Activated naive CD4-positive, alpha-beta T cell treated with anti-CD3 and anti-CD28 coated beads, Interleukin-2, amount 10 ng/mL, durations not matched to agents 7 days and 5 days (primary cell): Measurements from ENCODE around the gene RPS6KA3.
"Not testable (repeated sequence)": the region's sequence is repeated elsewhere in the genome, so short reads cannot be mapped to it uniquely, and the experiment has no call there.

Experiments used
- CTCF ChIA-PET: fragments of 350-600 bp; sonication (Branson Sonifier 250); formaldehyde crosslinking; loops from one replicate; lab custom pipeline; 2021; ENCODE audit warnings: antibody characterized with exemption; lab: Charles Lee
- DNase-seq: peaks from one replicate; pipeline ENCODE4 v3.0.0-alpha.2; 2020
- H3K27ac Mint-ChIP-seq: one replicate; pipeline ENCODE4 v1.8.0; 2021; ENCODE audit warnings: mild to moderate bottlenecking, moderate library complexity, mixed read lengths
- H3K27me3 Mint-ChIP-seq: one replicate; pipeline ENCODE4 v1.8.0; 2021; ENCODE audit warnings: mild to moderate bottlenecking, mixed read lengths
- H3K36me3 Mint-ChIP-seq: one replicate; pipeline ENCODE4 v1.8.0; 2021; ENCODE audit warnings: mixed read lengths
- H3K4me1 Mint-ChIP-seq: one replicate; pipeline ENCODE4 v1.8.0; 2021; ENCODE audit warnings: mixed read lengths
- H3K4me3 Mint-ChIP-seq: one replicate; pipeline ENCODE4 v1.8.0; 2021; ENCODE audit warnings: mild to moderate bottlenecking, moderate library complexity, mixed read lengths
- H3K9me3 Mint-ChIP-seq: one replicate; pipeline ENCODE4 v1.8.0; 2021; ENCODE audit warnings: mixed read lengths

RPS6KA3 gene

GRCh38 chrX:20130357-20130756, 136.4 kb downstream of the RPS6KA3 start:
- Mint-ChIP-seq H3K27me3 (no peaks in the 10 kb centered on the region), H3K27ac (no peak overlapping the region), H3K4me3 (no peak overlapping the region), H3K36me3 (peaks cover 15% of the 10 kb centered on the region), H3K4me1 (no peaks in the 10 kb centered on the region), H3K9me3 (no peaks in the 10 kb centered on the region)
- CTCF ChIA-PET: no interaction called here
- no peak for DNase-seq

DNA sequence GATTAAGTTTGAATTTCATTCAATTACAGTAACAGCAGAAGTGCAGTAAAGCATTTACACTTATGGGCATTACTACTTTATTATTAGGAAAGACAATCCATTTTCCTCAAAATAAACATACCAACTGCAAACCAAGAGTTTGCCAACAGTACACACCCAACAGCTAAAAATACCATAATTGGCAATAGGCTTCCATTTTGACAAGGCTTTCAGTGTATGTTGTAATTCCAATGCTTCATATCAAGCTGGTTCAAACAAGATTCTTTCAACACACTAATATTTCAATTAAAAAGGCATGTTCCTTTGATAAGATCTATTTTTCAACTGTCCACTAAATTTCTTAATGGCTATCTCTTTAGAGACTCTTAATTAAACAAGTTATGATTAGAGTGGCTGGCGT, 137.2 kb downstream of the RPS6KA3 start:
- Mint-ChIP-seq H3K9me3 (no peaks in the 10 kb centered on the region), H3K27me3 (no peaks in the 10 kb centered on the region), H3K36me3 (peaks cover 14% of the 10 kb centered on the region), H3K4me1 (no peaks in the 10 kb centered on the region), H3K4me3 (no peak overlapping the region), H3K27ac (no peak overlapping the region)
- CTCF ChIA-PET: no interaction called here
- DNase-seq: no peak

DNA sequence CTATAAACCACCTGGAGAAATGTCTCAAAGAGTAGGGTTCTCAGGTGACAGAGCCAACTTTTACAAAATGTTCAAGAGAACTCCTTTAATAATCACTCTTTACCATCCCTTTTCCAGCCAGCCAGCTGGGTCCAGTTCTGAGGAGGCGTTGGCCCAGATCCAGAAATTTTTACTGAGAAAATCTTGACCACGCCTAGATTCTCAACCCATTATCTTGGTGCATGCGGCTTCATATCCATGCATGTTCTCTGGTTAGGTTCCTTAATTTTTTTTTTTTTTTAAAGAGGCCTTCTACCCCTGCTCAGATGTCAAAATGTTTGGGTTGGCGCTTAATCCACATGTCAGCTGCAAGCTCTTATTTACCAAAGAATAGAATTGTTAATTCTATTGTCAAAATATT, 138.0 kb downstream of the RPS6KA3 start:
- no peak for DNase-seq
- Mint-ChIP-seq H3K27me3 (no peaks in the 10 kb centered on the region), H3K9me3 (no peaks in the 10 kb centered on the region), H3K4me1 (no peaks in the 10 kb centered on the region), H3K36me3 (peaks cover 11% of the 10 kb centered on the region), H3K27ac (no peak overlapping the region), H3K4me3 (no peak overlapping the region)
- CTCF ChIA-PET: no interaction called here

DNA sequence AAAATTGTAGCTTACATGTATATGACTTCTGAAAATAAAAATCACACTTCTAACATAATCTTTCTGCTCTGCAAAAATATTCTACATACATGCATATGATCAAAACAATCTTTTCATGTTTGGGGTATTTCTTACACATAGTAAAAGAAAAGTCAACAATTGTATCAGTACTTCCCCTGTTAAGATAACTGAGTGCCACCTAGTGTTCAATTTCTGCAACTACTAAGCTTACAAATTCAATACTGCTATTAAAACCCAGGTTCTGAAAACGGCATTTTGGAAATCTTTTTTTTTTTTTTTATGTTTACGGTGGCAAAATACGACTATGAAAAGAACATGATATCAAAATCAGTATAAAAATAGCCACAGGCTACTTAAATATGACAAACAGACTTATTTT, 139.3 kb downstream of the RPS6KA3 start:
- H3K36me3 Mint-ChIP-seq, H3K9me3 Mint-ChIP-seq, H3K27ac Mint-ChIP-seq, H3K4me1 Mint-ChIP-seq, H3K27me3 Mint-ChIP-seq, CTCF ChIA-PET, DNase-seq, H3K4me3 Mint-ChIP-seq: not testable (repeated sequence)

GRCh38 chrX:20126833-20127232, 139.9 kb downstream of the RPS6KA3 start:
- H3K27ac Mint-ChIP-seq, H3K4me1 Mint-ChIP-seq, H3K4me3 Mint-ChIP-seq, DNase-seq, H3K9me3 Mint-ChIP-seq, H3K36me3 Mint-ChIP-seq, CTCF ChIA-PET, H3K27me3 Mint-ChIP-seq: not testable (repeated sequence)

DNA sequence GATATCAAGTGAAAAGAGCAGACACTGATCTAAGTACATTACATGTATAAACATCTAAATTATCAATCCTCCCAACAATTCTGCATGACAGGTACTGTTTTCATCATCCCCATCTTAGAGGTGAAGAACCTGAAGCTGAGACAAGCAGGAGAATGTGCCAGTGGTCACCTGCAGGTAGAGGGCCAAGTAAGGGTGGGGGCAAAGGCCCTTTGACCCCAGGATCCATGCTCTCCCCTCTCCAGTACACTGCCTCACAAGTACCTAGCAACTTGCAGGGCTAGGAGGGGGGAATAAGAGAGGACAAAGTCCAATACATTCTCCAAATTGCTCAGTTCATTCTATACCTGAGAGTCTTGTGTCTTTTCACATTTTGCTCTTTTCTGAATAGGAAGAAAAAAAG, 141.7 kb downstream of the RPS6KA3 start:
- H3K27ac Mint-ChIP-seq: no peak overlapping the region
- no peaks in the 10 kb centered on the region for H3K4me1 Mint-ChIP-seq
- H3K36me3 Mint-ChIP-seq: peaks cover 4% of the 10 kb centered on the region
- H3K4me3 Mint-ChIP-seq: no peak overlapping the region
- CTCF ChIA-PET: no interaction called here
- DNase-seq: no peak
- H3K27me3 Mint-ChIP-seq: no peaks in the 10 kb centered on the region
- H3K9me3 Mint-ChIP-seq: no peaks in the 10 kb centered on the region

DNA sequence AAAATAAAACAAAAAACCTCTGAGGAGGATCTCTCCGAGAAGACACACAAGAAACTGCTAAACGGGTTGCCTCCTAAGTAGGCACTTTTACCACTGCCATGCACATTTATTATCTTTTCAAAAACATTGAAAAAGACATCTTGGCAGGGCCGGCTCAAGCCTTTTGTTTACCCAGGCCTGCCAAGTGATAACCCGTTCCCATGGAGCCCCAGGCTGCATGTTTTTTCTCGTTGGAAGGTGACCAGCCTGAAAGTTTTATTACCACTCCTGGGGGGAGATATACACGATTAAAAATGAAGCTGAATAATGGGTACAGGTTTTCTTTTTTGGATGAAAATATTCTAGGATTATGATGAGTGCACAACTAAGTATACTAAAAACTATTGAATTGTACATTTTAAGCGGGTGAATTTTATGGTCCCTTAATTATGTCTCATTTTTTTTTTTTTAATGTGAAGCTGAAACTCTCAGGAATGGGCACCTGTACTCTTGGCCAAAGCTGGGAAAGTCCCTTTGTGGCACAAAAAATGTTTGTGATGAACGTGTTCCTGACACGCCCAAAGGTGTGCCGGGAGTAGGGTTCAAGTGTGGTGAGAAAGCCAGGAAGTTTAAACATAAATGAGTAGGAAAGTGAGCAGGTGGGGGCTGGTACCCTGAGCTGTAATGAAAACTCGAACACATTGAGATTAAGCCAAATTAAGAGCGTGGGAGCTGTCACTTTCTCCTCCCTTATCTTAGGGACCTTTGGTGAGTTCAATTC, 148.5 kb downstream of the RPS6KA3 start:
- H3K9me3 Mint-ChIP-seq: no peaks in the 10 kb centered on the region
- DNase-seq: no peak
- H3K27ac Mint-ChIP-seq: no peak overlapping the region
- no peak overlapping the region for H3K4me3 Mint-ChIP-seq
- peaks cover 35% of the 10 kb centered on the region for H3K27me3 Mint-ChIP-seq
- no peaks in the 10 kb centered on the region for H3K36me3 Mint-ChIP-seq
- peaks cover 21% of the 10 kb centered on the region for H3K4me1 Mint-ChIP-seq
- CTCF ChIA-PET: no interaction called here

DNA sequence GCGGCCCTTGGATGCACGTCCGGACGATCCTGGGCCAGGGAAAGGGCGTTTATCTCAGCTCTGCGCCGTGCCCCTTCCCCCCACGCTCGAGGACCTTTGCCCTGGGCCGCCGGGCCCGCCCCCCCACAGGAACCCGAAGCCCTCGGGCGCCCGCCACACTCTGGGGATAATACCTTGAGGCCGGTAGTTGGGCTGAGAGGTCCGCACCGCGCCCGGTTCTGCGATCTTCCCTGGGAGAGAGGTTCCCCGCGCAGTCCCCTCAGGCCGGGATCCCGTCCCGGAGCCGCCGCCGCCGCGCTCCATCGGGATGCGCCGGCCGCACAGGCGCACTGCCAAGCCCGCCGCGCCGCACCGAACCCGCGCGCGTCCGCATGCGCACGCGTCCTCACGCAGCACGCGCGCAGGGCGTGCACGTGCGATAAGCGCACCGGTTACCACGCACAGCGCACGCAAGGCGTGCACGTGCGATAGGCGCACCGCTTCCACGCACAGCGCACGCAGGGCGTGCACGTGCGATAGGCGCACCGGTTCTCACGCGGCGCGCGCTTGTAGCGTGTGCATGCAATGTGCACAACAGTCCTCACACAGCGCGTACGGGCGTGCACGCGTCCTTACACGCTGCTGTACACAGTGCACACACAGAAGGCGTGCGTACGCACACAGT, 150.0 kb downstream of the RPS6KA3 start, which contains the start of gene MAP7D2:
TSS of gene MAP7D2 (minus strand) at position 331 of the 664 bp plus-strand sequence. CDS start at position 303, 28 bp downstream.
- H3K4me3 Mint-ChIP-seq: no peak within 1 kb of the TSS
- H3K36me3 Mint-ChIP-seq: no peaks in the 10 kb centered on the region
- no peak within 1 kb of the TSS for H3K27ac Mint-ChIP-seq
- H3K4me1 Mint-ChIP-seq: peaks cover 21% of the 10 kb centered on the region
- H3K9me3 Mint-ChIP-seq: no peaks in the 10 kb centered on the region
- CTCF ChIA-PET: no interaction called here
- DNase-seq: no peak
- peaks cover 35% of the 10 kb centered on the region for H3K27me3 Mint-ChIP-seq

GRCh38 chrX:20116087-20116576, 150.6 kb downstream of the RPS6KA3 start:
- Mint-ChIP-seq H3K4me3 (no peak overlapping the region), H3K9me3 (no peaks in the 10 kb centered on the region), H3K27me3 (peaks cover 35% of the 10 kb centered on the region), H3K36me3 (no peaks in the 10 kb centered on the region), H3K4me1 (peaks cover 21% of the 10 kb centered on the region), H3K27ac (no peak overlapping the region)
- DNase-seq: no peak
- CTCF ChIA-PET: no interaction called here

DNA sequence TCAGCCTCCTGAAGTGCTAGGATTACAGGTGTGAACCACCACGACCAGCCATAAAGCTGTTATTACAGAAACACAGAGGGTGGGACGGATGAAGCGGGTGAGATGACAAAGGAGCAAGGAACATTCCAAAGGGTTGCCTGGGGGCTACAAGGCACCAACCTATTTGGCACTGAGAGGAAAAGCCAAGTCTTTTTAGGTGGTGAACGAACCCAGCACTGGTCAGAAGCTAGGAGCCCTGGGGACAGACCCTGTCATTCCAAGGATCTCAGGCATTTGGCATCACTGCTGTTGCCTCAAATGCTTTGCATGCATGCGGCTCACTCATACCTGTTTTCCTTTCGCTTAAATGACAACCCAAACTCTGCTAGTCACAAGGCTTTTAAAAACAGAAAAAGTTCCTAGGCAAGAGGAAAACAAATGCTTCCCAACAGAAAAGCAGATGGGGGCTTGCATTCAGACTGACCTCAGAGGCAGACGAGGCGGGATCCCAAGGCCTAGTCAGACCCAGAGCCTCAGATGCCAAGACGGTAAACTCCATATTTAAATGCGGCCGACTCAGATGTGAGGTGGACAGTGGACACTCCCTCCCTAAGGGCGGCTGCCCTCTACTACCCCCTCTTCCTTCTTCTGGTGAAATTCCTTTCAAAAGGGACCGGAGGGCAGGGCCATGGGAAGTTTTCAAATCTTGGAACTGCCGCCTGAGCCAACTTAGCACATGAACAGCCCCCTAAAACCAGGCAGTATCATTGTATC, 154.5 kb downstream of the RPS6KA3 start:
- Mint-ChIP-seq H3K9me3 (no peaks in the 10 kb centered on the region), H3K27ac (no peak overlapping the region), H3K4me3 (no peak overlapping the region), H3K4me1 (peaks cover 11% of the 10 kb centered on the region), H3K36me3 (no peaks in the 10 kb centered on the region), H3K27me3 (peaks cover 23% of the 10 kb centered on the region)
- DNase-seq: no peak
- CTCF ChIA-PET: interaction anchor here (1.5 kb wide), 1 partner anchor 207 kb away, joined by 4 read pairs; no protein-coding TSS in a partner anchor

DNA sequence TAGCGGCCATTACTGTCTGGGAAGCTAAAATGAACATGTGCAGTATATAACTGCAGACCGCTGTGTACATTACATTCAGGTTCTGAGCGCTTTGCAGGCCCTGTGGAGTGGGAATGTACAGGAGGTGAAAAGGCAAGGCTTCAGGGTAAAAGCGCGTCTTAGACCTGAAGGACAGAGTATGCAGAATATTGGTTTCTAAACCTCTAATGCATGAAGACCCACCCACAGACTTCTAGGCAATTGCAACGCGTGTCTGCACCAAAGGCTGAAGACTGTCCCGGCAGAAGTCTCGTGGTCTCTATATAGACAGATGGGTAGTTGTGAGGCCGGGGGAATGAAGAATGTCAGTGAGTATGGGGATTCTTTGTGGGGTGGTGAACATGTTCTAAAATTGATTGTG, 155.4 kb downstream of the RPS6KA3 start:
- Mint-ChIP-seq H3K4me3 (no peak overlapping the region), H3K27ac (no peak overlapping the region), H3K36me3 (no peaks in the 10 kb centered on the region), H3K4me1 (peaks cover 9% of the 10 kb centered on the region), H3K27me3 (peaks cover 18% of the 10 kb centered on the region), H3K9me3 (no peaks in the 10 kb centered on the region)
- CTCF ChIA-PET: interaction anchor here (1.5 kb wide), 1 partner anchor 206 kb away, joined by 4 read pairs; no protein-coding TSS in a partner anchor
- no peak for DNase-seq

- DNase-seq: no peak
- Mint-ChIP-seq H3K4me1 (no peaks in the 10 kb centered on the region), H3K27me3 (no peaks in the 10 kb centered on the region), H3K9me3 (no peaks in the 10 kb centered on the region), H3K36me3 (no peaks in the 10 kb centered on the region), H3K27ac (no peak overlapping the region), H3K4me3 (no peak overlapping the region)
- CTCF ChIA-PET: no interaction called here
These were observed 164.7 kb downstream of the RPS6KA3 start for GRCh38 chrX:20101934-20102581.
